Prostate gland (tissue), 2 donors: ENCODE data around the gene TRAF3IP3. TPM values are rescaled to one million over a fixed set of nuclear protein-coding genes. Genes with fewer than 3 reads are reported as not detected.
A peak's percentile ranks its signal among the peaks of the same experiment; 100 is the strongest.

Experiments
- DNase-seq: peaks from one replicate; pipeline ENCODE4 v3.0.0-alpha.2; 2019; ENCODE audit warnings: low spot score
- H3K27ac ChIP-seq, 2 donors: fragments of 200-600 bp; sonication (generic); 2 replicates each; pipeline ENCODE4 v1.5.1; 2017 to 2019
- H3K27me3 ChIP-seq: fragments of 200-600 bp; sonication (generic); replicated peaks from 2 replicates; pipeline ENCODE4 v1.5.1; 2019; ENCODE audit not compliant: insufficient read depth
- H3K36me3 ChIP-seq, 2 donors: fragments of 200-600 bp; sonication (generic); 1 replicate in 1 of 2; 2 replicates in 1 of 2; pipeline versions ENCODE4 v1.5.1 to v1.8.1; 2017 to 2019
- H3K4me1 ChIP-seq: fragments of 200-600 bp; sonication (generic); replicated peaks from 2 replicates; pipeline ENCODE4 v1.5.1; 2019
- H3K4me3 ChIP-seq, 2 donors: fragments of 200-600 bp; sonication (generic); 2 replicates each; pipeline ENCODE4 v1.5.1; 2017 to 2019
- H3K9me3 ChIP-seq: fragments of 200-600 bp; sonication (generic); 2 replicates; pipeline ENCODE4 v1.5.1; 2017
- POLR2A ChIP-seq: fragments of 450-650 bp; IDR thresholded peaks from one replicate; pipeline ENCODE4 v1.6.1; 2016; ENCODE audit warnings: antibody characterized with exemption, mild to moderate bottlenecking
- POLR2AphosphoS5 ChIP-seq: sonication (generic); formaldehyde crosslinking; IDR thresholded peaks from one replicate; pipeline ENCODE4 v1.6.1; 2017; ENCODE audit warnings: antibody characterized with exemption
- WGBS: methylation state at CpG from one replicate; pipeline ENCODE4 v1.1.5; 2018; 5-methylcytosine and 5-hydroxymethylcytosine counted together
- intact Hi-C: fragments of 100-400 bp; cut with DNase I; formaldehyde crosslinking; loops from one replicate; pipeline ENCODE4 v1.14.2; 2022
- total RNA-seq, 2 donors: library from RNA; depleted of rRNA; stranded (reverse); fragments of >200 nt; gene quantifications; one replicate each; pipeline ENCODE4 v1.1.0, GENCODE V29; 2016
- TF ChIP-seq, protein P1 (sequence below), 4 experiments: fragments of 200-600 bp in 2 of 4; fragments of 450-650 bp in 2 of 4; sonication (generic) in 2 of 4; IDR thresholded peaks; 1 replicate in 3 of 4; 2 replicates in 1 of 4; pipeline ENCODE4 v1.5.1; 2016 to 2019; ENCODE audit warnings: antibody characterized with exemption in 4 of 4, mild to moderate bottlenecking in 2 of 4, moderate library complexity in 2 of 4

Gene TRAF3IP3
- total RNA-seq, 2 donors from 2014 or later = 0.73 to 1.6 TPM

GRCh38 chr1:209742409-209743144 lies 13.3 kb upstream of the TRAF3IP3 start:
- Histone ChIP-seq H3K4me1 (peaks cover 5% of the 10 kb centered on the region), H3K27ac (peak overlapping the region in 1 of 2 donors; percentile 1), H3K9me3 (no peaks in the 10 kb centered on the region), H3K27me3 (no peaks in the 10 kb centered on the region), H3K36me3 (no peaks in the 10 kb centered on the region), H3K4me3 (no peak overlapping the region)
- WGBS = 49% methylated on average over 8 of the region's 8 CpGs
- DNase-seq = no peak
- TF ChIP-seq POLR2A (no peak), POLR2AphosphoS5 (no peak)
- TF ChIP-seq, protein P1, sequence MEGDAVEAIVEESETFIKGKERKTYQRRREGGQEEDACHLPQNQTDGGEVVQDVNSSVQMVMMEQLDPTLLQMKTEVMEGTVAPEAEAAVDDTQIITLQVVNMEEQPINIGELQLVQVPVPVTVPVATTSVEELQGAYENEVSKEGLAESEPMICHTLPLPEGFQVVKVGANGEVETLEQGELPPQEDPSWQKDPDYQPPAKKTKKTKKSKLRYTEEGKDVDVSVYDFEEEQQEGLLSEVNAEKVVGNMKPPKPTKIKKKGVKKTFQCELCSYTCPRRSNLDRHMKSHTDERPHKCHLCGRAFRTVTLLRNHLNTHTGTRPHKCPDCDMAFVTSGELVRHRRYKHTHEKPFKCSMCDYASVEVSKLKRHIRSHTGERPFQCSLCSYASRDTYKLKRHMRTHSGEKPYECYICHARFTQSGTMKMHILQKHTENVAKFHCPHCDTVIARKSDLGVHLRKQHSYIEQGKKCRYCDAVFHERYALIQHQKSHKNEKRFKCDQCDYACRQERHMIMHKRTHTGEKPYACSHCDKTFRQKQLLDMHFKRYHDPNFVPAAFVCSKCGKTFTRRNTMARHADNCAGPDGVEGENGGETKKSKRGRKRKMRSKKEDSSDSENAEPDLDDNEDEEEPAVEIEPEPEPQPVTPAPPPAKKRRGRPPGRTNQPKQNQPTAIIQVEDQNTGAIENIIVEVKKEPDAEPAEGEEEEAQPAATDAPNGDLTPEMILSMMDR (IDR thresholded peaks at IDR 0.05) = no peak
- intact Hi-C loops = no loop called here

- H3K9me3 ChIP-seq = no peaks in the 10 kb centered on the region
- TF ChIP-seq, protein P1 (IDR thresholded peaks at IDR 0.05) = no peak
- no peak for TF ChIP-seq POLR2AphosphoS5
- no peak for TF ChIP-seq POLR2A
- H3K27me3 ChIP-seq = no peaks in the 10 kb centered on the region
- no peak overlapping the region for H3K4me3 ChIP-seq
- peak overlapping the region in 1 of 2 donors; percentile 1 for H3K27ac ChIP-seq
- intact Hi-C loops = no loop called here
- WGBS = 25% methylated on average over 2 of the region's 2 CpGs
- H3K4me1 ChIP-seq = peaks cover 5% of the 10 kb centered on the region
- H3K36me3 ChIP-seq = no peaks in the 10 kb centered on the region
- no peak for DNase-seq
These were observed 12.7 kb upstream of the TRAF3IP3 start for GRCh38 chr1:209743145-209743482.

- WGBS = 53% methylated on average over 4 of the region's 4 CpGs
- no peaks in the 10 kb centered on the region for H3K27me3 ChIP-seq
- no peak for DNase-seq
- H3K9me3 ChIP-seq = no peaks in the 10 kb centered on the region
- no peak overlapping the region for H3K27ac ChIP-seq
- intact Hi-C loops = loop anchor here (2.0 to 5.0 kb wide), 2 partner anchors 54 to 169 kb away; no protein-coding TSS in a partner anchor
- TF ChIP-seq POLR2A (no peak), POLR2AphosphoS5 (peak; percentile 39)
- TF ChIP-seq, protein P1 (IDR thresholded peaks at IDR 0.05) = no peak
- H3K36me3 ChIP-seq = no peaks in the 10 kb centered on the region
- peaks cover 5% of the 10 kb centered on the region for H3K4me1 ChIP-seq
- H3K4me3 ChIP-seq = no peak overlapping the region
These were observed 9.2 kb upstream of the TRAF3IP3 start for GRCh38 chr1:209746451-209747165.

DNA sequence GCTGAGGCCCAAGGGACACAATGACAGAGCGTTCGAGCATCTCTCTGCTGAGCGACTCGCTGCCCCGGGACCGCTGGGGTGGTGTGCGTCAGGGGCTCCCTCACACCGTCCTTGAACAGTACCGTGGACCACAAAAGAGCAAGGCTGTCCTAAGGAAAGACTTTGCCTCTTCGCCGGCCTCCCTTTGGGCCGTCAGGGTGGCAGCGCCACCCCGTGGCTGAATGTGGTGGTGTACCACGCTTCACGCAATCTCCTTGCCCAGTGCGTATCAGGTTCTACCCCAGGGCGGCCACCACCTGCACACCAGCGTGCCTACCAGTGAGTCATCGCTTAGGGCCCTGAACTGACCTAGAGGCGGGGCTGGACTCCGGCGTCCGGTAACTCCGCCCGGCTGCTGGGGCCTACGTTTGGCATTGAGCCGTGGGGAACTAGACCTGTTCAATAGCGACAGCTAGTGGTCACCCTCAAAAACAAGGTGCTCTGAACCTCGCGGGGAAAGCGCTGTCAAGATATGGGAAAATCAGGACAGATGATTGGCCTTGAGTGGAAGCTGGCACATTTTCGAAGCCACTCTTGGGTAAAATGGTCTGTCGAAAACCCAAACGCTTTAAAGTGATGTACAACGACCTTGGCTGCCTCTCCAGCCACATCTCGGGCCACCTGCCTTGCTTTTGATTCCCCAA lies 8.1 kb upstream of the TRAF3IP3 start:
- intact Hi-C loops = loop anchor here (2.0 to 5.0 kb wide), 2 partner anchors 55 to 170 kb away; no protein-coding TSS in a partner anchor
- peak; percentile 89 for DNase-seq
- Histone ChIP-seq H3K27ac (peak overlapping the region; percentile 32 to 36), H3K4me1 (peaks cover 5% of the 10 kb centered on the region), H3K4me3 (peak overlapping the region in 1 of 2 donors; percentile 13), H3K9me3 (no peaks in the 10 kb centered on the region), H3K27me3 (no peaks in the 10 kb centered on the region), H3K36me3 (no peaks in the 10 kb centered on the region)
- 23% methylated on average over 37 of the region's 37 CpGs for WGBS
- TF ChIP-seq POLR2A (no peak), POLR2AphosphoS5 (peak; percentile 79)
- TF ChIP-seq, protein P1 (IDR thresholded peaks at IDR 0.05) = peak; percentile 85 to 96 (median 87)
